Stimulated activated CD8-positive, alpha-beta memory T cell treated with anti-CD3 and anti-CD28 coated beads, Interleukin-12 subunit alpha, Interleukin-12 subunit beta, amount 100 ng/mL, for 1 hour (primary cell): Measurements from ENCODE around the gene NRSN1.
"Not testable (repeated sequence)": the region's sequence is repeated elsewhere in the genome, so short reads cannot be mapped to it uniquely, and the experiment has no call there.

Source experiments
- DNase-seq: peaks from one replicate; pipeline ENCODE4 v3.0.0-alpha.2; 2020; ENCODE audit warnings: low read depth

Gene NRSN1

GRCh38 chr6:24142733-24143132 lies 16.7 kb downstream of the NRSN1 start:
- DNase-seq = not testable (repeated sequence)

DNA sequence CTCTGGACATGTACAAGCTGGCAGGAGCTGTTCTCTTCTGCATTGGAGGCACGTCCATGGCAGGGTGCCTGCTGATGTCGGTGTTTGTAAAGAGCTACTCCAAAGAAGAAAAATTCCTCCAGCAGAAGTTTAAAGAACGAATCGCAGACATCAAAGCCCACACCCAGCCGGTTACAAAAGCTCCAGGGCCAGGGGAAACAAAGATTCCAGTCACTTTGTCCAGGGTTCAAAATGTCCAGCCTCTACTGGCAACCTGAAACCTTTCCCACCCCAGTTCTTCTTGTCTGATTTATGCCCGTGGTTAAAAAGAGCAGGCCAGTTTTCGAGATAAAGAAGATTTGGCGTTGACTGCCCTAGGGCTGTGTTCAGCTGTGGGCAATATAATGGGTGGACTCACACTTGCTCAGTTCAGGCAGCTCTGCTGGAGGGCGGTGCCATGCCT lies 19.7 kb downstream of the NRSN1 start:
- DNase-seq = no peak

GRCh38 chr6:24146871-24147270 lies 20.9 kb downstream of the NRSN1 start:
- DNase-seq = no peak

DNA sequence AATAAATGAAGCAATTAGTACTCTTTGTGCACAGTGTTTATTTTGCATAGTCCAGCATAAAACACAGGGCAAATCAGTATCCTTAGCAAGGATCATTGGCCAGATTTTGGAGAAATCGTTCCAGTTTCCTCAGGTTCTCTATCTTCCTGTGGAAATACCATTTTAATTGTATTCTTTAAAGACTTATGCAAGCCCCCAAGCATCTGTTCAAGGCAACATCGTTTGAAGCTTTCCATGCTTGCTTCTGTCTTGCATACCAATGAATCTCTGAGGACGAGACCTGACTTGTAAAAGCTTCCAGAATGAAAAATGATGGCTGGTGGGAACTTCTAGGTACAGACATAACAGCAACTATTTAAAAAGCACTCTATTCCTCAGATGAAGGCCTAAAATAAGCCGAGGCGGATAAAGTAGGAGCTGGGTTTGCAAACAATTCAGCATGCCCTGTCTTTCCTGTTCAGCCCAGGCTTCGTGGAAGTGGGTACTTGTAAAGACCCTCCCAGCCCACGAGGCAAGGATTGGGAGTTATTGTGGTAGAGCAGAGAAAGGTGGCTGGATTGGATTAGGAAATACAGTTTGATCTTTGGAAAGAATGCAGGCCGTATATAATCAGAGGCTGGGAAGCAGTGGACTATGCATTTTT lies 21.6 kb downstream of the NRSN1 start:
- no peak for DNase-seq

GRCh38 chr6:24148154-24148570 lies 22.1 kb downstream of the NRSN1 start:
- DNase-seq = no peak

GRCh38 chr6:24148684-24149083 lies 22.7 kb downstream of the NRSN1 start:
- DNase-seq = no peak

GRCh38 chr6:24149296-24149695 lies 23.3 kb downstream of the NRSN1 start:
- no peak for DNase-seq

- DNase-seq = no peak
Observed at GRCh38 chr6:24149836-24150235, 23.8 kb downstream of the NRSN1 start.

GRCh38 chr6:24152014-24152413 lies 26.0 kb downstream of the NRSN1 start:
- DNase-seq = no peak

DNA sequence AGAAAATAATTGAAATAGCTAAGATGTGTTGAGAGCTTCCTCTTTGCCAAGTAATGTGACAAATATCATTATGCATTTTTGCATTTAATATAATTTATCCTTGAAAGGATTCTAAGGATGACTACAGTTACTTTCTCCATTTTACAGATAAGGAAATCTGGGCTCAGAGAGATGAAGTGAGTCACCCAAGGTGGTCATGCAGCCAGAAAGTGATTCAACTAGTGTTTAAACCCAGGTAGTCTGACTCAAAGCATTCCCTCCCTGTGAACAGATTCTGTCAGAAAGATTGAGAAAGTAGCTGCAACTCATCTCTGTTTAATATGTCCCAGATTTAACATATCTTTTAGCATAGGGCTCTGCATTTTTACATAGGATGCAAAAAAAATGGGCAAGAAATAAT lies 28.1 kb downstream of the NRSN1 start:
- DNase-seq = no peak

GRCh38 chr6:24157886-24158285 lies 31.9 kb downstream of the NRSN1 start:
- DNase-seq = no peak

DNA sequence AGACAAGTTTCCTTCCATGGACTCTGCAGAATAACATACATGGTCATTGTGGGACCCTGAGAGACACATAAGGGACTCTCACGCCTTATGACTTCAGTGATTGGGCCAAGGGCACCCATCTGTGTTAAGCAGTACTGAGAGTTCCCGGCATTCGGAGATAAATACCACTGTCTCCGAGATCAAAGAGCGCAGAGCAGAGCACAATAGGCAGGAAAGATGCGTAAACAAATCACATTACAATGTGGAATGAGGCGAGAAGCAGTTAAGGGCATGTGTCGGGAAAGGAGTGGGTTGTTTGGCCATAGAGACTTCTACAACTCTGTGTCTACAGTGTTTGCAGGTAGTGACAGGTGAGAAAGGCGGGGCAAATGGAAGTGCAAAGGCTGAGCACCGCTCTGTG lies 57.6 kb downstream of the NRSN1 start:
- DNase-seq = no peak

DNA sequence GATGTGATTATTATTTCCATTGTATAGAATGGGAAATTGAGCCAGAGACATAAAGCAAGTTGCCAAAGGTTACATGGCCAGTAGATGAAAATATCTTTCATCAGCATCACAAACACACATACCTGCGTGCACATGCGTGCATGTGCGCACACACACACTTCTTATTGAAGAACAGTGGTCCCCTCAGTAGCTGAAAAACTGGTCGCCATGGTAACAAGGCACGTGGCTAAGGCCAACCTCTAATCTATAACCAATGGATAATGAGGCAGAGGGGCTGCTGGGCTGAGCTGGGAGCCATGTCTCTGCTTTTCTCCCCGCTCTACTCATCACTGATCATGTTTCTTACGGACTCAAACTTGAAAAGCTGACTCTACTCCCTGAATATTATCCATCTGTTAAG lies 60.3 kb downstream of the NRSN1 start:
- no peak for DNase-seq

DNA sequence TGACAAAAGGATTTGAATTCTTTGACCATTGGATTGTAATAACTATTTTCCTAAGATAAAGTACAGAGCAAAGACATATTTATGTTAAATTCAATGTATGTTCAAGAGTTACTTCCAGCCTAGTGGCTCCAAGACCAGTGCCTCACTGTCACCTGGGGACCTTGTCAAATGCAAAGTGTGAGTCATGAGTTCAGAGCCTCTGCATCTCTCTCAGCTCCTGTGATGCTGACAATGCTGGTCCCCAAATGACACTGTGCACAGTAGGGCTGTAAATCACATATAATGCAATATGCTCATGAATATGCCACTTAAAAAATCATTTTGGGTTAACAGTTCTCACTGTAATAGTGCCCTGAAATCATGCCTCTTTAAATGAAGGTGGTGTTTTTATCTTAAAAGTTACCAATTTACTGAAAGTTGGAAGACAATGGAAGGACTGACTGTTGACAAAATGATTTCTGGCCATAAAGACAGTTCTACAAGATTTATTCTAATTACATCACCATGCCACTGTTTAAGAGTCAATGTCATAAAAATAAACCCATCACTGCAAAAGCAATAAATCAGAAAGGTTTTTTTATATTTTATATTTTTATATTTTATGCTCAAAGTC lies 62.1 kb downstream of the NRSN1 start:
- no peak for DNase-seq

- no peak for DNase-seq
Observed at GRCh38 chr6:24188578-24189080, 62.6 kb downstream of the NRSN1 start.

DNA sequence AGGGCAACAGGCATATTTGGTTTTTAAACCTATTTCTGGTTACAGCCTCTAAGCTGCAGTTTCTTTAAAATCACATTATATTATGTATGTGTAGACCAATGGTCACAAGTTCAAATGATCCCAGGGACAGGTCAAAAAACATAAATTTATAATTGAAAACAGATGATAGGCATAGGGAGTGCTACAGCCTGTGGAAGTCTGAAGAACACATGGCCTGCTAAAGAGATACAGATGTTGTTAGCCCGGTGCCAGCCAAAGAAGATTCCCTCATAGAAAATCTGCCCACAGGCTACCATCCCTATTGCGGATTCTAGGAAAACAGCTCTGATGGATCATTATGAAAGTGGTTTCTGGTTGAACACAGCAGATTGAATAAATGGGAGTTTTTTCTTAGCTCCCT lies 65.3 kb downstream of the NRSN1 start:
- no peak for DNase-seq

GRCh38 chr6:24193364-24193763 lies 67.3 kb downstream of the NRSN1 start:
- DNase-seq = no peak

DNA sequence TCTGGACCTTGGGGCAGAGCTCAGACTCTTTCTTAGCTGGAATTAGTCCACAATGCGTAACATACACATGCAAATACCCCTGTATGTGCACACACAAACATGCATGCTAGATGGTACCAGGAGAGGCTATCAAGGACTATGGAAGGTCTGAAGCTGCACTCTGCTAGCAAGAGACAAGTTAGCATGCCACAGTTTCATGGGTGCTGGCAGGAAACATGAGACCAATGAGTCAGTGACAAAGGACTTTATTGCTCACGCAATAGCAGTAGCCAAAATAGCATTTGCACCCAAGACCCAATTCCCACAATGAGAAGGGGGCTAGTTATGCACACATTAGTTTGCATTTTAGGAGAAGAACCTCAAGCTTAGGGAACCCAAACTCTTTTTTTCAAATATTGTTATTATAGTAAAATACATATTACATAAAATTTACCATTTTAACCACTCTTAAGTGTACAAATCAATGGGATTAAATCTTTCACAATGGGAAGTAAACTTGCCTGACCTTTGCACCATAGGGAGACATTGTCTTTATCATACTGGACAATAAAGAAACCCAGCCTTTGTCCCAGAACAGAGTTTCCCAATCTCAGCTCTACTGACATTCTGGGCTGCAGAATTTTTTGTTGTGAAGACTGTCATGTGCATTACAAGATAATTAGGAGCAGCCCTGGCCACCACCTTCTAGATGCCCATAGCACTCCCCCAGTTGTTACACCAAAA lies 69.1 kb downstream of the NRSN1 start:
- DNase-seq = no peak

DNA sequence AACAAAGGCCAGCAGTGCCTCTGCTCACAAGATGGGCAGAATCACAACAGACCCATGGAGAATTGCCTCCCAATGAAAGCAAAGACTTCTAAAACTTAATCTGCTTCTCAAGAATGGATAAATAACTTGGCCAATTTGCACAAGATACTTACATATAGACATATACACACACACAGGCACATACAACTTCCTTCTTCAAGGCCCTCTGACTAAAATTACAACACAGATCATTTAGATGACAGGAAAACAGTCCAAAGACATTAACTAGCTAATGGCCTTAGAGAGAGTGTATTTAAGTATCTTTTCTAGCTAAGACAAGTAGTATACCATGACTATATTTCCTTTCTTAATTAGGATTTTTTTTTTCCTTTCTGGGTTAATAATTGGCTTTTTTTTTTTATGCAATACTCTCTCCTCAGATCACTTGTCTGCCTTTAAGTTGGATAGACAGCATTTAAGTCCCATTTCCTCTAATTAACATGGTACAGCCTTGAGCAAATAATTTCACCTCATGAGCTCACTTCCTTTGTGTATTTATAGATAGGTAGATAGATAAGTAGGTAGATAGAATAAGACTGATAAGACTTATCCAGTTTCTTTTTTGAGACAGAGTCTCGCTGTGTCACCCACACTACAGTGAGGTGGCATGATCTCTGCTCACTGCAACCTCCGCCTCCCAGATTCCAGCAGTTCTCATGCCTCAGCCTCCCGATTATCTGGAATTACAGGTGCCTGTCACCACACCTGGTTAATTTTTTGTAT lies 70.0 kb downstream of the NRSN1 start:
- no peak for DNase-seq
